Measurements from ENCODE around the gene TCF7L2.

Gene TCF7L2

DNA sequence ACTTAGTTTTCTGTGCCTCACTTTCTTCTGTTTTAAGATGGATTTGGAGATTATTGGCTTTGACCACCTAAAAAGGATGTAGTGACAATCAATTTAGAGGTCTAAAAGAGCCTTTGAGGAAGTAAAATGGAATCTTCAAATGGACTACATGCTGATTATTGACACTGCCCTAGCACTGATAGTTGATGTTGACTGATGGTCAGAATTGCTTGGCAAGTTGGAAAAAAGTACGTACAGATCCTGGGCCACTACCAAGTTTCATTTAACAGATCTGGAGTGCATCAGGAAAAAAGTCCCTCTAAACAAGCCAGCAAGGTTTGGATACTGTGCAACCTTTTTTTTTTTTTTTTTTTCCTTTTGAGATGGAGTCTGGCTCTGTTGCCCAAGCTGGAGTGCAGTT lies 81.1 kb downstream of the TCF7L2 start:
- Histone ChIP-seq H3K4me3 (replicated peaks; ENCODE audit: low read depth, low read length) (no peak overlapping the region), H3K27me3 (replicated peaks; ENCODE audit: control insufficient read depth, insufficient read depth, low read length) (peaks cover 2% of the 10 kb centered on the region; the same call in 1 of the 2 replicates), H3K36me3 (ENCODE audit: control insufficient read depth, insufficient read depth, low read length) (no peaks in the 10 kb centered on the region)
- no peak for DNase-seq (ENCODE audit: extremely low read depth, insufficient read length)
- TF ChIP-seq, protein P1, sequence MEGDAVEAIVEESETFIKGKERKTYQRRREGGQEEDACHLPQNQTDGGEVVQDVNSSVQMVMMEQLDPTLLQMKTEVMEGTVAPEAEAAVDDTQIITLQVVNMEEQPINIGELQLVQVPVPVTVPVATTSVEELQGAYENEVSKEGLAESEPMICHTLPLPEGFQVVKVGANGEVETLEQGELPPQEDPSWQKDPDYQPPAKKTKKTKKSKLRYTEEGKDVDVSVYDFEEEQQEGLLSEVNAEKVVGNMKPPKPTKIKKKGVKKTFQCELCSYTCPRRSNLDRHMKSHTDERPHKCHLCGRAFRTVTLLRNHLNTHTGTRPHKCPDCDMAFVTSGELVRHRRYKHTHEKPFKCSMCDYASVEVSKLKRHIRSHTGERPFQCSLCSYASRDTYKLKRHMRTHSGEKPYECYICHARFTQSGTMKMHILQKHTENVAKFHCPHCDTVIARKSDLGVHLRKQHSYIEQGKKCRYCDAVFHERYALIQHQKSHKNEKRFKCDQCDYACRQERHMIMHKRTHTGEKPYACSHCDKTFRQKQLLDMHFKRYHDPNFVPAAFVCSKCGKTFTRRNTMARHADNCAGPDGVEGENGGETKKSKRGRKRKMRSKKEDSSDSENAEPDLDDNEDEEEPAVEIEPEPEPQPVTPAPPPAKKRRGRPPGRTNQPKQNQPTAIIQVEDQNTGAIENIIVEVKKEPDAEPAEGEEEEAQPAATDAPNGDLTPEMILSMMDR (IDR thresholded peaks at IDR 0.05; ENCODE audit: insufficient read depth, low read length, poor library complexity, severe bottlenecking), result no peak

DNA sequence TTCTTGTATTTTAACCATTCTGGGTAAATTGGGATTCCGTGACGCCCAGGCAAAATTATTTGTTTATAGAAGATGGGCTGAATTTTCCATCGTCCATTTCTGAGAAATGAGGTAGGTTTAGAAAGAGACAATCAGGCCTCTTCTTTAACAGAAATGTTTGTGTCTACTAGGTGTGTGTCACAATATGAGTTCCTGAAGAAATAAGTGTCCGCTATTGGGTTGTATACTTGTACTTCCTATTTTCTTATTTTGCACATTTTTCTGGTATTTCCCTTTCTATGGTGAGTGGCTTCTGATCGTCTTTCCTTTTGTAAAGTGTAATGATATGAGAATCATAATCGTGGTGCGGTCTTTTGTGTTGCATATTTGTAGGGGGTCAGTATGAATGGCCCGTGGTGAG lies 83.9 kb downstream of the TCF7L2 start:
- Histone ChIP-seq H3K36me3 (ENCODE audit: control insufficient read depth, insufficient read depth, low read length) (no peaks in the 10 kb centered on the region), H3K4me3 (replicated peaks; ENCODE audit: low read depth, low read length) (no peak overlapping the region), H3K27me3 (replicated peaks; ENCODE audit: control insufficient read depth, insufficient read depth, low read length) (peaks cover 2% of the 10 kb centered on the region; the same call in 1 of the 2 replicates)
- no peak for DNase-seq (ENCODE audit: extremely low read depth, insufficient read length)
- TF ChIP-seq, protein P1 (IDR thresholded peaks at IDR 0.05; ENCODE audit: insufficient read depth, low read length, poor library complexity, severe bottlenecking), result no peak

GRCh38 chr10:113035732-113036312 lies 85.8 kb downstream of the TCF7L2 start:
- no peak for DNase-seq (ENCODE audit: extremely low read depth, insufficient read length)

DNA sequence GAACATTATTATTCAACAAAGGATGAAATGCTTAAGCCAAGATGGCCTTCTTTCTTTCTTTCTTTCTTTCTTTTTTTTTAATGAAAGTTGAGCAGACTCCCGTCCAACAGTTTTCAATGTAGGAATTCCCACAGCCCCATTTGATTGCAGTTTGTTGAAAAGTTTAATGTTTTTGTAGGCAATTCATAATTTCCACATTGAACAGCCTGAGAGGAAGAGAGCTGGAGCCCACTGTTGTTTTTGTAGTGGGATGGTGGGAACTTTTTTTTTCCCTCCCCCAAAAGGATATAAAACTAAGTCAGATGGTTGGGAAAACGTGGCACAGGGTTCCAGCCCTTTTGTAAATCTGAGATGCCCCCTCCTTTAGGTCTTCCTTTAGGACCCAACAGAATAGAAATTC lies 86.6 kb downstream of the TCF7L2 start:
- no peak for DNase-seq (ENCODE audit: extremely low read depth, insufficient read length)
- TF ChIP-seq, protein P1 (IDR thresholded peaks at IDR 0.05; ENCODE audit: insufficient read depth, low read length, poor library complexity, severe bottlenecking), result no peak
- H3K36me3 ChIP-seq (ENCODE audit: control insufficient read depth, insufficient read depth, low read length), result no peaks in the 10 kb centered on the region
- H3K27me3 ChIP-seq (replicated peaks; ENCODE audit: control insufficient read depth, insufficient read depth, low read length), result peaks cover 2% of the 10 kb centered on the region; the same call in 1 of the 2 replicates
- H3K4me3 ChIP-seq (replicated peaks; ENCODE audit: low read depth, low read length), result no peak overlapping the region

More at GRCh38 chr10:113035732-113036312, 85.8 kb downstream of the TCF7L2 start:
- peaks cover 2% of the 10 kb centered on the region; the same call in 1 of the 2 replicates for H3K27me3 ChIP-seq (replicated peaks; ENCODE audit: control insufficient read depth, insufficient read depth, low read length)
- no peaks in the 10 kb centered on the region for H3K36me3 ChIP-seq (ENCODE audit: control insufficient read depth, insufficient read depth, low read length)
- no peak overlapping the region for H3K4me3 ChIP-seq (replicated peaks; ENCODE audit: low read depth, low read length)
- TF ChIP-seq, protein P1 (IDR thresholded peaks at IDR 0.05; ENCODE audit: insufficient read depth, low read length, poor library complexity, severe bottlenecking), result no peak

- Histone ChIP-seq H3K4me3 (replicated peaks; ENCODE audit: low read depth, low read length) (no peak overlapping the region), H3K36me3 (ENCODE audit: control insufficient read depth, insufficient read depth, low read length) (no peaks in the 10 kb centered on the region), H3K27me3 (replicated peaks; ENCODE audit: control insufficient read depth, insufficient read depth, low read length) (no peaks in the 10 kb centered on the region)
- TF ChIP-seq, protein P1 (IDR thresholded peaks at IDR 0.05; ENCODE audit: insufficient read depth, low read length, poor library complexity, severe bottlenecking), result no peak
- DNase-seq (ENCODE audit: extremely low read depth, insufficient read length), result no peak
These were observed 87.2 kb downstream of the TCF7L2 start for GRCh38 chr10:113037218-113037617.

GRCh38 chr10:113038183-113038582 lies 88.1 kb downstream of the TCF7L2 start:
- no peaks in the 10 kb centered on the region for H3K36me3 ChIP-seq (ENCODE audit: control insufficient read depth, insufficient read depth, low read length)
- no peak for DNase-seq (ENCODE audit: extremely low read depth, insufficient read length)
- TF ChIP-seq, protein P1 (IDR thresholded peaks at IDR 0.05; ENCODE audit: insufficient read depth, low read length, poor library complexity, severe bottlenecking), result no peak

More at GRCh38 chr10:113038183-113038582, 88.1 kb downstream of the TCF7L2 start:
- Histone ChIP-seq H3K27me3 (replicated peaks; ENCODE audit: control insufficient read depth, insufficient read depth, low read length) (no peaks in the 10 kb centered on the region), H3K4me3 (replicated peaks; ENCODE audit: low read depth, low read length) (no peak overlapping the region)
